Naive thymus-derived CD4-positive, alpha-beta T cell (primary cell): ENCODE data around the gene SORCS1. TPM values are rescaled to one million over a fixed set of nuclear protein-coding genes. Genes with fewer than 3 reads are reported as not detected.

Experiments used
- ATAC-seq: fragments of 150-1000 bp; cut with Tn5 transposase; 2 replicates; pipeline ENCODE4 v1.10.0; 2021; ENCODE audit warnings: mild to moderate bottlenecking, moderate library complexity
- CTCF ChIA-PET: fragments of 350-600 bp; sonication (Branson Sonifier 250); formaldehyde crosslinking; loops from one replicate; lab custom pipeline; 2021; ENCODE audit warnings: antibody characterized with exemption; lab: Charles Lee
- POLR2A ChIA-PET: fragments of 350-600 bp; sonication (Branson Sonifier 250); formaldehyde crosslinking; loops from one replicate; lab custom pipeline; 2021; ENCODE audit warnings: antibody characterized with exemption, inconsistent platforms; lab: Charles Lee
- DNase-seq, 9 donors: peaks; one replicate each; pipeline versions ENCODE4 v3.0.0 to v3.0.0-alpha.2; 2020 to 2022; ENCODE audit warnings: mixed read lengths in 1 of 9
- H3K27ac ChIP-seq: one replicate; pipeline ENCODE4 v1.7.0; 2013; ENCODE audit warnings: mild to moderate bottlenecking, low read depth, low read length, moderate library complexity
- H3K27me3 ChIP-seq, 2 donors: one replicate each; pipeline ENCODE4 v1.7.0; 2013; ENCODE audit warnings: low read length in 2 of 2, mild to moderate bottlenecking in 2 of 2, moderate library complexity in 2 of 2; ENCODE audit not compliant: control insufficient read depth in 2 of 2, insufficient read depth in 2 of 2
- H3K36me3 ChIP-seq, 3 experiments: 1 replicate in 2 of 3; 2 replicates in 1 of 3; pipeline ENCODE4 v1.7.0; 2013; ENCODE audit warnings: low read length in 3 of 3, mild to moderate bottlenecking in 3 of 3, moderate library complexity in 1 of 3; ENCODE audit not compliant: insufficient read depth in 3 of 3, control insufficient read depth in 2 of 3
- H3K4me1 ChIP-seq, 2 donors: one replicate each; pipeline ENCODE4 v1.7.0; 2013; ENCODE audit warnings: low read length in 2 of 2, mild to moderate bottlenecking in 2 of 2, moderate library complexity in 1 of 2; ENCODE audit not compliant: control insufficient read depth in 2 of 2, insufficient read depth in 2 of 2
- H3K4me3 ChIP-seq: 2 replicates; pipeline ENCODE4 v1.7.0; 2013; ENCODE audit warnings: mild to moderate bottlenecking, low read length
- H3K9me3 ChIP-seq, 3 experiments: 1 replicate in 2 of 3; 2 replicates in 1 of 3; pipeline ENCODE4 v1.7.0; 2013; ENCODE audit warnings: low read length in 3 of 3; ENCODE audit not compliant: control insufficient read depth in 2 of 3
- H3K27ac Mint-ChIP-seq, 9 donors: one replicate each; pipeline ENCODE4 v1.8.0; 2020 to 2022; ENCODE audit warnings: mixed read lengths in 9 of 9, mild to moderate bottlenecking in 8 of 9, moderate library complexity in 5 of 9, inconsistent platforms in 2 of 9
- H3K27me3 Mint-ChIP-seq, 5 donors: one replicate each; pipeline ENCODE4 v1.8.0; 2021 to 2022; ENCODE audit warnings: mixed read lengths in 5 of 5, mild to moderate bottlenecking in 1 of 5
- H3K36me3 Mint-ChIP-seq, 5 donors: one replicate each; pipeline ENCODE4 v1.8.0; 2020 to 2022; ENCODE audit warnings: mixed read lengths in 5 of 5, mild to moderate bottlenecking in 3 of 5, inconsistent platforms in 1 of 5
- H3K4me1 Mint-ChIP-seq, 7 donors: one replicate each; pipeline ENCODE4 v1.8.0; 2020 to 2022; ENCODE audit warnings: mixed read lengths in 7 of 7, mild to moderate bottlenecking in 3 of 7, inconsistent platforms in 1 of 7
- H3K4me3 Mint-ChIP-seq, 10 donors: one replicate each; pipeline ENCODE4 v1.8.0; 2020 to 2022; ENCODE audit warnings: mild to moderate bottlenecking in 10 of 10, mixed read lengths in 10 of 10, moderate library complexity in 6 of 10, inconsistent platforms in 2 of 10
- H3K9me3 Mint-ChIP-seq, 11 donors: one replicate each; pipeline ENCODE4 v1.8.0; 2020 to 2022; ENCODE audit warnings: mixed read lengths in 11 of 11, mild to moderate bottlenecking in 4 of 11, inconsistent platforms in 1 of 11, moderate library complexity in 1 of 11
- intact Hi-C, 2 donors: fragments of 100-400 bp; cut with micrococcal nuclease; formaldehyde crosslinking; loops; one replicate each; pipeline ENCODE4 v1.15.1; 2023
- polyA plus RNA-seq, 2 donors: library from polyadenylated mRNA; unstranded; fragments of 300-500 nt; fragmentation: Illumina TruSeq; gene quantifications; one replicate each; pipeline ENCODE4 v1.2.3, GENCODE V29; 2021
- total RNA-seq, 6 experiments: library from RNA in 5 of 6; stranded (reverse) in 5 of 6; gene quantifications; 1 replicate in 5 of 6; 2 replicates in 1 of 6; pipeline ENCODE4 v1.2.3 and lab custom pipeline; 2021 to 2026

Gene SORCS1
- total and polyA plus RNA-seq, 7 experiments from 2014 or later, result not detected

DNA sequence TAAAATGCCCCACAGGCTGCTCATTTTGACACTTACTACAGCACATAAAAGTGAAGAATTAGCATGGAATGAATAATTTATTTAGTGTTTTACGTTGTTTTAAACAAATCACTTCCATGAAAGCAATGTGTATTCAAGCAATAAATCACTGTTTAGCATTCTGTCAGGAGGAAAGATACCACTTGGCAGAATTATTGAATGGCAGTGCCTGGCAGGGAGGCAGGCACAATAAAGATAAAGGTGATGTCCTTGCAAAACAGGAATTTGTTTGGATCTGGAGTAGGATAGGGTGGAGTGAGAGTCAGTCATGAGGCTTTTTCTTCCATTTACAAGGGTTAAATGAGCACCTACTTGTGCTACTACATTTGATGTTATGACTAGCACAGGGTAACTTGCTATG, 190.8 kb downstream of the SORCS1 start:
- peaks cover 0 to 4% (median 0%) of the 10 kb centered on the region in 5 donors for H3K27me3 Mint-ChIP-seq
- intact Hi-C loops, result no loop called here
- Histone ChIP-seq H3K4me3 (no peak overlapping the region), H3K36me3 (no peaks in the 10 kb centered on the region), H3K27me3 (no peaks in the 10 kb centered on the region), H3K27ac (no peak overlapping the region), H3K4me1 (no peaks in the 10 kb centered on the region), H3K9me3 (no peaks in the 10 kb centered on the region)
- H3K27ac Mint-ChIP-seq, result no peak overlapping the region
- DNase-seq (no peak), ATAC-seq (no peak)
- H3K36me3 Mint-ChIP-seq, result peaks cover 0 to 3% (median 0%) of the 10 kb centered on the region in 5 donors
- H3K4me1 Mint-ChIP-seq, result no peaks in the 10 kb centered on the region
- CTCF ChIA-PET, result no interaction called here
- no peak overlapping the region for H3K4me3 Mint-ChIP-seq
- peaks cover 3 to 13% (median 7%) of the 10 kb centered on the region in 11 donors for H3K9me3 Mint-ChIP-seq
- POLR2A ChIA-PET, result no interaction called here

DNA sequence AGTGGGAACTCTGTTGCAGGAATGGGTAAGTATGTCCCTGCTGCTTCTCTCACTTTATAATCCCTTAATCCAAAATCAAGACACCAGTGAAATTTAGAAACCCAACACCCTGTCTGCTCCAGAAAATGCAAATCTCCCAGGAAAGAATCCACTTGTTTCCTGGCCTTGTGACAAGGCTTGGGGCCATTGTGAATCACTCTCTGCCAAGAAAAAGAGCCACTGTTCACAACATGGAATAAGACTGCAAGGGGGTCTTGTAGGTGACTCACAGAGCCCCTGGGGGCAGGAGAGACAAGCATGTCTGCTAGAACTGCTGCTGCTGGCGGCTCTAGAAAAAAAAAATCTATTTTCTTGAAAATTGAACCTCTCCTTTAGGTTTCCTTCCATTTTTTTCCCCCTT, 191.2 kb downstream of the SORCS1 start:
- H3K9me3 Mint-ChIP-seq, result peaks cover 3 to 13% (median 7%) of the 10 kb centered on the region in 11 donors
- Histone ChIP-seq H3K9me3 (no peaks in the 10 kb centered on the region), H3K4me1 (no peaks in the 10 kb centered on the region), H3K36me3 (no peaks in the 10 kb centered on the region), H3K27ac (no peak overlapping the region), H3K27me3 (no peaks in the 10 kb centered on the region), H3K4me3 (no peak overlapping the region)
- peaks cover 0 to 4% (median 0%) of the 10 kb centered on the region in 5 donors for H3K27me3 Mint-ChIP-seq
- ATAC-seq (no peak), DNase-seq (no peak)
- no peaks in the 10 kb centered on the region for H3K4me1 Mint-ChIP-seq
- H3K27ac Mint-ChIP-seq, result no peak overlapping the region
- no peak overlapping the region for H3K4me3 Mint-ChIP-seq
- ChIA-PET POLR2A (no interaction called here), CTCF (no interaction called here)
- intact Hi-C loops, result no loop called here
- H3K36me3 Mint-ChIP-seq, result peaks cover 0 to 3% (median 0%) of the 10 kb centered on the region in 5 donors

- Histone ChIP-seq H3K36me3 (no peaks in the 10 kb centered on the region), H3K27me3 (no peaks in the 10 kb centered on the region), H3K4me3 (no peak overlapping the region), H3K27ac (no peak overlapping the region), H3K9me3 (no peaks in the 10 kb centered on the region), H3K4me1 (no peaks in the 10 kb centered on the region)
- intact Hi-C loops, result no loop called here
- CTCF ChIA-PET, result no interaction called here
- Mint-ChIP-seq H3K27me3 (peaks cover 0 to 4% (median 0%) of the 10 kb centered on the region in 5 donors), H3K9me3 (peaks cover 3 to 13% (median 7%) of the 10 kb centered on the region in 11 donors), H3K4me1 (no peaks in the 10 kb centered on the region), H3K4me3 (no peak overlapping the region), H3K36me3 (peaks cover 0 to 3% (median 0%) of the 10 kb centered on the region in 5 donors), H3K27ac (no peak overlapping the region)
- no peak for ATAC-seq
- no peak for DNase-seq
- POLR2A ChIA-PET, result no interaction called here
These were observed 192.1 kb downstream of the SORCS1 start for GRCh38 chr10:106972381-106972780.

DNA sequence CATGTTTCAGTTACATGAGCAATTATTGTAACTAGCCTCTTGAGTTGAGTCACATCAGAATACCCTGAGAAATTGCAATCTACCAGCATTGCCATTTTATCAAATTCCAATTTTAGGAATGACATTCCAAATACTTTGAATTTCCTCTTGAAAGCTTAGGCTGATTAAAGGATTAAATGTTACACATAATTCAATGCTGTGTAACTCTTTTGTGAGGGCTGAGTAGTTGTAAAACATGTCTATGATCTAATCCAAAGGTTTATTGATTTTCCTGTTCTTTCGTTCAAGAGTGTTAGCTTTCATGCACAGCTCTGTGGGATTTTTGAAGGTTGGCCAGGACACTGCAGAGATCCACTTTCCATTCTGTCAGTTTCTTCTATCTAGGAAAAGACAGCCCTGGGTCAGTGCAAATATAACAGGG, 193.1 kb downstream of the SORCS1 start:
- H3K4me1 ChIP-seq, result no peaks in the 10 kb centered on the region
- POLR2A ChIA-PET, result no interaction called here
- H3K27me3 ChIP-seq, result no peaks in the 10 kb centered on the region
- Mint-ChIP-seq H3K27me3 (peaks cover 0 to 4% (median 0%) of the 10 kb centered on the region in 5 donors), H3K27ac (no peak overlapping the region), H3K9me3 (peaks cover 3 to 10% (median 3%) of the 10 kb centered on the region in 11 donors), H3K4me3 (no peak overlapping the region), H3K4me1 (no peaks in the 10 kb centered on the region), H3K36me3 (no peaks in the 10 kb centered on the region)
- no peak overlapping the region for H3K27ac ChIP-seq
- no peak overlapping the region for H3K4me3 ChIP-seq
- intact Hi-C loops, result no loop called here
- no peaks in the 10 kb centered on the region for H3K36me3 ChIP-seq
- H3K9me3 ChIP-seq, result no peaks in the 10 kb centered on the region
- CTCF ChIA-PET, result no interaction called here
- DNase-seq (no peak), ATAC-seq (no peak)

DNA sequence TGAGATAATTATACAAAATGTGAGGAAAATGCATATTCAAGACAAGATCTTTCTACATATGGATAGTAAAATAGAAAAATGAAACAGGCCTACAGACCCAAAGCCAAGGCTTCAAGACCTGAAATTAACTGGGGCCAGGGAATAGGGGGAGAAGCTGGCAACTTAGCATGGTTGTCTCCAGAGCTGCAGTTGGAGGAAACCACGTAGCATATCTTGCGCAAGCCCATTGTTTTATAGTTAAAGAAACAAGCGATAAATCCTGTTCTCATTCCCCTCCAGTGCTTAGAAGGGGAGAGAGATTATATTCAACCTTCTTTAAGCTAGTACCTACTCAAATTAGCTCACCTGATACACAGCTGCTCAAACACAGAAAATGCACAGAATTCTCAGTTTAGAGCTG, 197.1 kb downstream of the SORCS1 start:
- ChIA-PET POLR2A (no interaction called here), CTCF (no interaction called here)
- Histone ChIP-seq H3K27ac (no peak overlapping the region), H3K4me3 (no peak overlapping the region), H3K36me3 (no peaks in the 10 kb centered on the region), H3K27me3 (no peaks in the 10 kb centered on the region), H3K9me3 (no peaks in the 10 kb centered on the region), H3K4me1 (no peaks in the 10 kb centered on the region)
- H3K36me3 Mint-ChIP-seq, result no peaks in the 10 kb centered on the region
- no peak for DNase-seq
- no peaks in the 10 kb centered on the region for H3K4me1 Mint-ChIP-seq
- peaks cover 0 to 2% (median 0%) of the 10 kb centered on the region in 5 donors for H3K27me3 Mint-ChIP-seq
- peaks cover 3 to 18% (median 7%) of the 10 kb centered on the region in 11 donors for H3K9me3 Mint-ChIP-seq
- no peak for ATAC-seq
- H3K27ac Mint-ChIP-seq, result no peak overlapping the region
- intact Hi-C loops, result no loop called here
- H3K4me3 Mint-ChIP-seq, result no peak overlapping the region

- Histone ChIP-seq H3K36me3 (no peaks in the 10 kb centered on the region), H3K27ac (no peak overlapping the region), H3K4me1 (no peaks in the 10 kb centered on the region), H3K27me3 (no peaks in the 10 kb centered on the region), H3K9me3 (no peaks in the 10 kb centered on the region), H3K4me3 (no peak overlapping the region)
- DNase-seq (no peak), ATAC-seq (no peak)
- Mint-ChIP-seq H3K27me3 (no peaks in the 10 kb centered on the region), H3K36me3 (no peaks in the 10 kb centered on the region), H3K4me1 (no peaks in the 10 kb centered on the region), H3K4me3 (no peak overlapping the region), H3K27ac (no peak overlapping the region), H3K9me3 (peaks cover 0 to 11% (median 6%) of the 10 kb centered on the region in 11 donors)
- intact Hi-C loops, result no loop called here
- POLR2A ChIA-PET, result no interaction called here
- CTCF ChIA-PET, result no interaction called here
These were observed 203.7 kb downstream of the SORCS1 start for GRCh38 chr10:106960812-106961211.

GRCh38 chr10:106959521-106959920, 205.0 kb downstream of the SORCS1 start:
- ATAC-seq (no peak), DNase-seq (no peak)
- H3K27ac ChIP-seq, result no peak overlapping the region
- Mint-ChIP-seq H3K27ac (no peak overlapping the region), H3K36me3 (no peaks in the 10 kb centered on the region), H3K27me3 (no peaks in the 10 kb centered on the region), H3K4me3 (no peak overlapping the region), H3K4me1 (no peaks in the 10 kb centered on the region), H3K9me3 (peaks cover 0 to 11% (median 6%) of the 10 kb centered on the region in 11 donors)
- no peak overlapping the region for H3K4me3 ChIP-seq
- ChIA-PET POLR2A (no interaction called here), CTCF (no interaction called here)
- no peaks in the 10 kb centered on the region for H3K4me1 ChIP-seq
- no peaks in the 10 kb centered on the region for H3K36me3 ChIP-seq
- H3K27me3 ChIP-seq, result no peaks in the 10 kb centered on the region
- intact Hi-C loops, result no loop called here
- H3K9me3 ChIP-seq, result no peaks in the 10 kb centered on the region
